Panc1 (cell line): ENCODE measurements around the gene IGIP. TPM values are rescaled to one million over a fixed set of nuclear protein-coding genes. Genes with fewer than 3 reads are reported as not detected.

Experiments used
- ATAC-seq: fragments of 200-7000 bp; cut with Tn5 transposase; 2 replicates; pipeline ENCODE4 v1.9.1; 2020; ENCODE audit warnings: mild to moderate bottlenecking, moderate library complexity
- BruUV-seq: library from RNA; stranded (reverse); fragments of 400-500 nt; replicated peaks from 2 replicates; lab custom pipeline; 2021; lab: Mats Ljungman, UMichigan
- CTCF ChIA-PET: fragments of 300-600 bp; sonication (Branson Sonifier 250); formaldehyde crosslinking; loops from one replicate; lab custom pipeline; 2022; ENCODE audit warnings: antibody characterized with exemption; lab: Charles Lee
- POLR2A ChIA-PET: fragments of 300-600 bp; sonication (Branson Sonifier 250); formaldehyde crosslinking; loops from one replicate; lab custom pipeline; 2022; ENCODE audit warnings: antibody characterized with exemption; lab: Charles Lee
- DNase-seq: peaks from one replicate; pipeline ENCODE4 v3.0.0-alpha.2; 2010; ENCODE audit warnings: low read depth, low spot score
- H3K27ac ChIP-seq: 2 replicates; pipeline ENCODE4 v1.5.1; 2011; ENCODE audit warnings: mild to moderate bottlenecking, low read length, inconsistent platforms
- H3K27me3 ChIP-seq: fragments of 200-500 bp; sonication (Bioruptor generic); 2 replicates; pipeline ENCODE4 v1.6.0; 2014; ENCODE audit warnings: low read length, inconsistent platforms; ENCODE audit not compliant: control insufficient read depth, insufficient read depth
- H3K36me3 ChIP-seq: fragments of 200-500 bp; sonication (Bioruptor generic); 2 replicates; pipeline ENCODE4 v1.5.1; 2014; ENCODE audit warnings: inconsistent platforms, mild to moderate bottlenecking, low read length, moderate library complexity; ENCODE audit not compliant: control insufficient read depth, insufficient read depth
- H3K4me1 ChIP-seq: 2 replicates; pipeline ENCODE4 v1.5.1; 2011; ENCODE audit warnings: inconsistent platforms, mild to moderate bottlenecking, low read length, moderate library complexity; ENCODE audit not compliant: control insufficient read depth, insufficient read depth
- H3K4me3 ChIP-seq, 2 experiments: 2 replicates each; pipeline ENCODE4 v1.5.1; 2011 to 2012; ENCODE audit warnings: low read depth in 2 of 2, low read length in 2 of 2, mild to moderate bottlenecking in 2 of 2, inconsistent platforms in 1 of 2, moderate library complexity in 1 of 2
- H3K9me3 ChIP-seq: fragments of 200-500 bp; sonication (Bioruptor generic); 2 replicates; pipeline ENCODE4 v1.5.1; 2014; ENCODE audit warnings: low read depth, mild to moderate bottlenecking, inconsistent platforms, low read length, moderate library complexity; ENCODE audit not compliant: control insufficient read depth, insufficient read depth
- POLR2AphosphoS5 ChIP-seq: IDR thresholded peaks from 2 replicates; pipeline ENCODE4 v1.6.1; 2012; ENCODE audit warnings: mild to moderate bottlenecking, low read depth, low read length, moderate library complexity
- SIN3A ChIP-seq: IDR thresholded peaks from 2 replicates; pipeline ENCODE4 v1.6.1; 2012; ENCODE audit warnings: low read depth, mild to moderate bottlenecking, low read length, moderate library complexity, borderline replicate concordance; ENCODE audit not compliant: insufficient read depth
- TCF7L2 ChIP-seq: IDR thresholded peaks from 2 replicates; pipeline ENCODE4 v1.6.1; 2011; ENCODE audit warnings: mild to moderate bottlenecking, low read depth, low read length, inconsistent platforms
- in situ Hi-C: cut with HindIII; loops from 2 replicates; pipeline ENCODE4 v1.10.0; 2016; ENCODE audit warnings: low sequenced_read_pairs, low pct_unique_long_range_greater_than_20kb
- intact Hi-C: fragments of 100-400 bp; cut with micrococcal nuclease; formaldehyde crosslinking; loops from one replicate; pipeline ENCODE4 v1.10.0; 2022; ENCODE audit not compliant: unreplicated experiment
- total RNA-seq: library from RNA; stranded (reverse); gene quantifications from one replicate; pipeline ENCODE4 v1.2.1, GENCODE V29; 2021; ENCODE audit not compliant: unreplicated experiment
- TF ChIP-seq, protein P1 (sequence below), 2 experiments: IDR thresholded peaks; 2 replicates each; pipeline ENCODE4 v1.6.1; 2011 to 2012; ENCODE audit warnings: low read depth in 2 of 2, control low read depth in 1 of 2, low read length in 1 of 2, mild to moderate bottlenecking in 1 of 2, moderate library complexity in 1 of 2; ENCODE audit not compliant: insufficient read depth in 1 of 2
- TF ChIP-seq, protein P2 (sequence below): fragments of 450-650 bp; IDR thresholded peaks from 2 replicates; pipeline ENCODE4 v1.5.1; 2017; ENCODE audit warnings: mild to moderate bottlenecking

IGIP gene
- total RNA-seq, 1 experiment from 2014 or later: 7.7 TPM

DNA sequence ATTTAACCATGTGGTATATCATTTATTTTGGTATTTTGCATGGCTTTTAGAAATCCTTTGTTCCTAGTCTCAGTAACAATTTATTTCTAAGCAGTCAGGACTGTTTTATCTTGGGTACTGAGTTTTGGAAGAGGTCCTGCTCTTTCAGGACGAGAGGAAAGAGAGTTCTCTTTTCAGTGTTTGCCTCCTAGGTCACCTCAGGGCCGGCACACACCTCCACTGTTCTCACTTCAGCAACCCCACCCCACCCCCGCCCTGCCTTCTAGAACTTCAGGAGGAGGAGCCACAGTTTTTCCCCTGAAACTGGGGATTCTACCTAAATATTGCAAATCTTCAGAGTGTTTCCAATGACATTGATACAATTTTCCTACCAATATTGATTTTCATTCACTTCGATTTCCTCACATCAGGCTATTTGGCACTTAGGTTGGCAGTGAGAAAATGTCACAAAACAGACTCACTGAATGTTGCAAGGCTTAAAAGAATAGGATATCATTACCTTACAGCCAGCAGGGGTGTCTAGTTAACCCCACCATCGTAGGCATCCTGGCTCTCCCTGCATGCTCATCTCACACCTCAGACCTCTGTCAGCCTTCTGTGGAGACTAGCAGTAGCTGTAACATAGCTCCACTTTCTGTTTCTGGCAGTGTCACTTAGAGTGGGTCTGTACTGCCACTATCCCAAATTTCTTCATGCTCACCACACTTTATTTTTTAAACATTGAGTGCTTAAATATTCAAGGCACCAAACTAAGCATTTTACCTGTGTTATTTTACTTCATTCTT is 5.4 kb downstream of the IGIP start:
- no peak for DNase-seq
- in situ Hi-C loops (no loop called here), intact Hi-C loops (no loop called here)
- no peaks in the 10 kb centered on the region for H3K9me3 ChIP-seq
- H3K36me3 ChIP-seq: no peaks in the 10 kb centered on the region; the same call in 1 of the 2 replicates
- ATAC-seq: 0 out of 2 replicates have a peak, but pooled peaks have one; percentile 43
- no peak overlapping the region for H3K27ac ChIP-seq
- TF ChIP-seq, protein P1, sequence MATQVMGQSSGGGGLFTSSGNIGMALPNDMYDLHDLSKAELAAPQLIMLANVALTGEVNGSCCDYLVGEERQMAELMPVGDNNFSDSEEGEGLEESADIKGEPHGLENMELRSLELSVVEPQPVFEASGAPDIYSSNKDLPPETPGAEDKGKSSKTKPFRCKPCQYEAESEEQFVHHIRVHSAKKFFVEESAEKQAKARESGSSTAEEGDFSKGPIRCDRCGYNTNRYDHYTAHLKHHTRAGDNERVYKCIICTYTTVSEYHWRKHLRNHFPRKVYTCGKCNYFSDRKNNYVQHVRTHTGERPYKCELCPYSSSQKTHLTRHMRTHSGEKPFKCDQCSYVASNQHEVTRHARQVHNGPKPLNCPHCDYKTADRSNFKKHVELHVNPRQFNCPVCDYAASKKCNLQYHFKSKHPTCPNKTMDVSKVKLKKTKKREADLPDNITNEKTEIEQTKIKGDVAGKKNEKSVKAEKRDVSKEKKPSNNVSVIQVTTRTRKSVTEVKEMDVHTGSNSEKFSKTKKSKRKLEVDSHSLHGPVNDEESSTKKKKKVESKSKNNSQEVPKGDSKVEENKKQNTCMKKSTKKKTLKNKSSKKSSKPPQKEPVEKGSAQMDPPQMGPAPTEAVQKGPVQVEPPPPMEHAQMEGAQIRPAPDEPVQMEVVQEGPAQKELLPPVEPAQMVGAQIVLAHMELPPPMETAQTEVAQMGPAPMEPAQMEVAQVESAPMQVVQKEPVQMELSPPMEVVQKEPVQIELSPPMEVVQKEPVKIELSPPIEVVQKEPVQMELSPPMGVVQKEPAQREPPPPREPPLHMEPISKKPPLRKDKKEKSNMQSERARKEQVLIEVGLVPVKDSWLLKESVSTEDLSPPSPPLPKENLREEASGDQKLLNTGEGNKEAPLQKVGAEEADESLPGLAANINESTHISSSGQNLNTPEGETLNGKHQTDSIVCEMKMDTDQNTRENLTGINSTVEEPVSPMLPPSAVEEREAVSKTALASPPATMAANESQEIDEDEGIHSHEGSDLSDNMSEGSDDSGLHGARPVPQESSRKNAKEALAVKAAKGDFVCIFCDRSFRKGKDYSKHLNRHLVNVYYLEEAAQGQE (IDR thresholded peaks at IDR 0.05; ENCODE audit: insufficient read depth in 1 of 2, low read depth in 2 of 2, low read length in 1 of 2): no peak
- TF ChIP-seq SIN3A (no peak), TCF7L2 (no peak), POLR2AphosphoS5 (no peak)
- TF ChIP-seq, protein P2, sequence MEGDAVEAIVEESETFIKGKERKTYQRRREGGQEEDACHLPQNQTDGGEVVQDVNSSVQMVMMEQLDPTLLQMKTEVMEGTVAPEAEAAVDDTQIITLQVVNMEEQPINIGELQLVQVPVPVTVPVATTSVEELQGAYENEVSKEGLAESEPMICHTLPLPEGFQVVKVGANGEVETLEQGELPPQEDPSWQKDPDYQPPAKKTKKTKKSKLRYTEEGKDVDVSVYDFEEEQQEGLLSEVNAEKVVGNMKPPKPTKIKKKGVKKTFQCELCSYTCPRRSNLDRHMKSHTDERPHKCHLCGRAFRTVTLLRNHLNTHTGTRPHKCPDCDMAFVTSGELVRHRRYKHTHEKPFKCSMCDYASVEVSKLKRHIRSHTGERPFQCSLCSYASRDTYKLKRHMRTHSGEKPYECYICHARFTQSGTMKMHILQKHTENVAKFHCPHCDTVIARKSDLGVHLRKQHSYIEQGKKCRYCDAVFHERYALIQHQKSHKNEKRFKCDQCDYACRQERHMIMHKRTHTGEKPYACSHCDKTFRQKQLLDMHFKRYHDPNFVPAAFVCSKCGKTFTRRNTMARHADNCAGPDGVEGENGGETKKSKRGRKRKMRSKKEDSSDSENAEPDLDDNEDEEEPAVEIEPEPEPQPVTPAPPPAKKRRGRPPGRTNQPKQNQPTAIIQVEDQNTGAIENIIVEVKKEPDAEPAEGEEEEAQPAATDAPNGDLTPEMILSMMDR: no peak
- no peaks in the 10 kb centered on the region for H3K27me3 ChIP-seq
- no peak overlapping the region for H3K4me3 ChIP-seq
- POLR2A ChIA-PET: no interaction called here
- peaks cover 21% of the 10 kb centered on the region for H3K4me1 ChIP-seq
- BruUV-seq: no TSS peak
- CTCF ChIA-PET: no interaction called here

DNA sequence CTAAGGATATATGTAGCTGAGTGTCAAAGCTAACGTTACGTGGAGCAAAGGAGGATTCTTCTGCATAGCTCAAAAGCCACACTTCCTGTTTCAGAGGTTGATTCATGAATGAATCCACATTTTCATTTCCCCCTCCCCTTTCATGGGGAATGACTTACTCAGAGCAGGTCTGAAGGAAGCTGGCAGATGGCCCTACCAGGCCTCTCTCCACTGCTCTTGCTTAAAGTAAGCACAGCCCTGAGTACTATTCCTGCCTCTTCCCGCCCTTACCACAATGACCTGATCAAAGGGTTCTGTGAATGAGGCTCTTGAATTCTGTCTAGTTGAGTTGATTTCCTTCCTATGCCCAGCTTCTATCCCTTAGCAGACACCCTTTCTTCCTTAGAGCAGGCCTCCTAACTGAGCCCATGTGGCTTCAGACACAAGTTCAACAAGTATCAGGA is 6.3 kb downstream of the IGIP start:
- in situ Hi-C loops (no loop called here), intact Hi-C loops (no loop called here)
- H3K4me1 ChIP-seq: peaks cover 13% of the 10 kb centered on the region
- TF ChIP-seq POLR2AphosphoS5: no peak
- TF ChIP-seq, protein P1 (IDR thresholded peaks at IDR 0.05; ENCODE audit: insufficient read depth in 1 of 2, low read depth in 2 of 2, low read length in 1 of 2): no peak
- TF ChIP-seq SIN3A: no peak
- TF ChIP-seq, protein P2: no peak
- TF ChIP-seq TCF7L2: no peak
- DNase-seq (no peak), ATAC-seq (peak; percentile 77)
- BruUV-seq: no TSS peak
- no peaks in the 10 kb centered on the region for H3K27me3 ChIP-seq
- ChIA-PET CTCF (interaction anchor here (0.6 kb wide), 1 partner anchor 16 kb away, joined by 13 read pairs; no protein-coding TSS in a partner anchor), POLR2A (no interaction called here)
- H3K36me3 ChIP-seq: no peaks in the 10 kb centered on the region; the same call in 1 of the 2 replicates
- no peak overlapping the region for H3K4me3 ChIP-seq
- no peak overlapping the region for H3K27ac ChIP-seq
- H3K9me3 ChIP-seq: no peaks in the 10 kb centered on the region
